D721Med (cell line): ENCODE measurements around the gene ONECUT2.

ENCODE experiments used
- DNase-seq: peaks from one replicate; pipeline ENCODE4 v3.0.0; 2011; ENCODE audit warnings: low spot score; ENCODE audit not compliant: insufficient read length
- FAIRE-seq: peaks from 2 replicates; lab custom pipeline; 2011; peaks lifted over from hg19 to GRCh38; lab: Jason Lieb, UNC
- CTCF ChIP-seq: IDR thresholded peaks from 2 replicates; pipeline ENCODE4 v1.5.1; 2012; ENCODE audit warnings: mild to moderate bottlenecking, control low read depth; ENCODE audit not compliant: insufficient read depth; ENCODE audit errors: missing control alignments

Gene ONECUT2

GRCh38 chr18:57432751-57433400 lies 2.3 kb upstream of the ONECUT2 start:
- TF ChIP-seq CTCF = no peak
- no peak for DNase-seq
- no peak for FAIRE-seq

GRCh38 chr18:57433482-57433881 lies 1.7 kb upstream of the ONECUT2 start:
- no peak for FAIRE-seq
- DNase-seq = no peak
- no peak for TF ChIP-seq CTCF

GRCh38 chr18:57433934-57434535 lies 1.1 kb upstream of the ONECUT2 start:
- FAIRE-seq = peak; percentile 98
- TF ChIP-seq CTCF = no peak
- DNase-seq = no peak

- TF ChIP-seq CTCF = no peak
- DNase-seq (no peak), FAIRE-seq (no peak)
Measured at GRCh38 chr18:57435846-57436190, 644 bp downstream of the ONECUT2 start.

- TF ChIP-seq CTCF = no peak
- DNase-seq = no peak
- no peak for FAIRE-seq
Measured at GRCh38 chr18:57436191-57436964, 1.2 kb downstream of the ONECUT2 start.

- no peak for TF ChIP-seq CTCF
- FAIRE-seq = peak; percentile 25
- no peak for DNase-seq
Measured at GRCh38 chr18:57436965-57437333, 1.8 kb downstream of the ONECUT2 start.

- no peak for FAIRE-seq
- no peak for TF ChIP-seq CTCF
- no peak for DNase-seq
Measured at GRCh38 chr18:57437402-57437765, 2.2 kb downstream of the ONECUT2 start.
